ENCODE measurements around the gene CACNA1B. TPM values are rescaled to one million over a fixed set of nuclear protein-coding genes. Genes with fewer than 3 reads are reported as not detected.

The CACNA1B gene
- total RNA-seq, 1 experiment from 2014 or later: not detected

- H3K27me3 ChIP-seq (ENCODE audit: low read length): no peaks in the 10 kb centered on the region
- peak; percentile 57 for DNase-seq
- H2AFZ ChIP-seq (ENCODE audit: low read length): no peak overlapping the region
- no peak overlapping the region for H3K9ac ChIP-seq (ENCODE audit: low read length)
- no peak overlapping the region for H3K27ac ChIP-seq (ENCODE audit: low read length)
- H3K36me3 ChIP-seq (ENCODE audit: insufficient read depth, low read length): no peaks in the 10 kb centered on the region
- no peak overlapping the region for H3K4me3 ChIP-seq (ENCODE audit: low read length)
- no peaks in the 10 kb centered on the region for H3K9me2 ChIP-seq (replicated peaks; ENCODE audit: insufficient read depth, low read length)
- H3K79me2 ChIP-seq (ENCODE audit: low read length): no peaks in the 10 kb centered on the region
- H3K4me1 ChIP-seq (ENCODE audit: low read length): no peaks in the 10 kb centered on the region
- no peaks in the 10 kb centered on the region for H4K20me1 ChIP-seq (ENCODE audit: insufficient read depth, low read depth, low read length)
- no peak overlapping the region for H3K4me2 ChIP-seq (ENCODE audit: low read depth, low read length, poor library complexity, severe bottlenecking)
- no peaks in the 10 kb centered on the region for H3K9me3 ChIP-seq (ENCODE audit: low read length)
Measured at GRCh38 chr9:137989999-137990715, 112.6 kb downstream of the CACNA1B start.

GRCh38 chr9:138003485-138004190 lies 126.1 kb downstream of the CACNA1B start:
- Histone ChIP-seq H3K4me2 (ENCODE audit: low read depth, low read length, poor library complexity, severe bottlenecking) (no peak overlapping the region), H2AFZ (ENCODE audit: low read length) (no peak overlapping the region), H3K27ac (ENCODE audit: low read length) (no peak overlapping the region), H3K79me2 (ENCODE audit: low read length) (no peaks in the 10 kb centered on the region), H4K20me1 (ENCODE audit: insufficient read depth, low read depth, low read length) (no peaks in the 10 kb centered on the region), H3K4me3 (ENCODE audit: low read length) (no peak overlapping the region), H3K36me3 (ENCODE audit: insufficient read depth, low read length) (no peaks in the 10 kb centered on the region), H3K27me3 (ENCODE audit: low read length) (no peaks in the 10 kb centered on the region), H3K9me3 (ENCODE audit: low read length) (no peaks in the 10 kb centered on the region), H3K9ac (ENCODE audit: low read length) (no peak overlapping the region), H3K4me1 (ENCODE audit: low read length) (no peaks in the 10 kb centered on the region), H3K9me2 (replicated peaks; ENCODE audit: insufficient read depth, low read length) (no peaks in the 10 kb centered on the region)
- no peak for DNase-seq

- no peaks in the 10 kb centered on the region for H4K20me1 ChIP-seq (ENCODE audit: insufficient read depth, low read depth, low read length)
- no peak overlapping the region for H3K4me3 ChIP-seq (ENCODE audit: low read length)
- no peaks in the 10 kb centered on the region for H3K4me1 ChIP-seq (ENCODE audit: low read length)
- no peaks in the 10 kb centered on the region for H3K27me3 ChIP-seq (ENCODE audit: low read length)
- no peaks in the 10 kb centered on the region for H3K9me3 ChIP-seq (ENCODE audit: low read length)
- no peak overlapping the region for H3K4me2 ChIP-seq (ENCODE audit: low read depth, low read length, poor library complexity, severe bottlenecking)
- H3K79me2 ChIP-seq (ENCODE audit: low read length): no peaks in the 10 kb centered on the region
- H3K9ac ChIP-seq (ENCODE audit: low read length): no peak overlapping the region
- no peak overlapping the region for H3K27ac ChIP-seq (ENCODE audit: low read length)
- no peaks in the 10 kb centered on the region for H3K9me2 ChIP-seq (replicated peaks; ENCODE audit: insufficient read depth, low read length)
- no peaks in the 10 kb centered on the region for H3K36me3 ChIP-seq (ENCODE audit: insufficient read depth, low read length)
- no peak overlapping the region for H2AFZ ChIP-seq (ENCODE audit: low read length)
- no peak for DNase-seq
Measured at GRCh38 chr9:138006576-138007233, 129.1 kb downstream of the CACNA1B start.

- H3K36me3 ChIP-seq (ENCODE audit: insufficient read depth, low read length): no peaks in the 10 kb centered on the region
- H3K9me3 ChIP-seq (ENCODE audit: low read length): no peaks in the 10 kb centered on the region
- no peak overlapping the region for H3K9ac ChIP-seq (ENCODE audit: low read length)
- no peak overlapping the region for H3K4me3 ChIP-seq (ENCODE audit: low read length)
- H3K9me2 ChIP-seq (replicated peaks; ENCODE audit: insufficient read depth, low read length): no peaks in the 10 kb centered on the region
- no peak for DNase-seq
- no peaks in the 10 kb centered on the region for H4K20me1 ChIP-seq (ENCODE audit: insufficient read depth, low read depth, low read length)
- no peaks in the 10 kb centered on the region for H3K4me1 ChIP-seq (ENCODE audit: low read length)
- no peak overlapping the region for H3K4me2 ChIP-seq (ENCODE audit: low read depth, low read length, poor library complexity, severe bottlenecking)
- no peaks in the 10 kb centered on the region for H3K79me2 ChIP-seq (ENCODE audit: low read length)
- H3K27me3 ChIP-seq (ENCODE audit: low read length): no peaks in the 10 kb centered on the region
- no peak overlapping the region for H2AFZ ChIP-seq (ENCODE audit: low read length)
- no peak overlapping the region for H3K27ac ChIP-seq (ENCODE audit: low read length)
Measured at GRCh38 chr9:138007566-138007917, 130.0 kb downstream of the CACNA1B start.

GRCh38 chr9:138007918-138008841 lies 130.6 kb downstream of the CACNA1B start:
- Histone ChIP-seq H3K27ac (ENCODE audit: low read length) (no peak overlapping the region), H3K9ac (ENCODE audit: low read length) (no peak overlapping the region), H3K4me1 (ENCODE audit: low read length) (no peaks in the 10 kb centered on the region), H3K79me2 (ENCODE audit: low read length) (no peaks in the 10 kb centered on the region), H3K9me2 (replicated peaks; ENCODE audit: insufficient read depth, low read length) (no peaks in the 10 kb centered on the region), H3K27me3 (ENCODE audit: low read length) (no peaks in the 10 kb centered on the region), H3K36me3 (ENCODE audit: insufficient read depth, low read length) (no peaks in the 10 kb centered on the region), H2AFZ (ENCODE audit: low read length) (no peak overlapping the region), H4K20me1 (ENCODE audit: insufficient read depth, low read depth, low read length) (no peaks in the 10 kb centered on the region), H3K4me2 (ENCODE audit: low read depth, low read length, poor library complexity, severe bottlenecking) (no peak overlapping the region), H3K4me3 (ENCODE audit: low read length) (no peak overlapping the region), H3K9me3 (ENCODE audit: low read length) (no peaks in the 10 kb centered on the region)
- no peak for DNase-seq

- Histone ChIP-seq H4K20me1 (ENCODE audit: insufficient read depth, low read depth, low read length) (no peaks in the 10 kb centered on the region), H3K4me3 (ENCODE audit: low read length) (no peak overlapping the region), H3K9me3 (ENCODE audit: low read length) (no peaks in the 10 kb centered on the region), H3K9ac (ENCODE audit: low read length) (no peak overlapping the region), H2AFZ (ENCODE audit: low read length) (no peak overlapping the region), H3K27ac (ENCODE audit: low read length) (no peak overlapping the region), H3K36me3 (ENCODE audit: insufficient read depth, low read length) (no peaks in the 10 kb centered on the region), H3K27me3 (ENCODE audit: low read length) (no peaks in the 10 kb centered on the region), H3K9me2 (replicated peaks; ENCODE audit: insufficient read depth, low read length) (no peaks in the 10 kb centered on the region), H3K4me2 (ENCODE audit: low read depth, low read length, poor library complexity, severe bottlenecking) (no peak overlapping the region), H3K4me1 (ENCODE audit: low read length) (no peaks in the 10 kb centered on the region), H3K79me2 (ENCODE audit: low read length) (no peaks in the 10 kb centered on the region)
- DNase-seq: no peak
Measured at GRCh38 chr9:138009016-138009802, 131.6 kb downstream of the CACNA1B start.

GRCh38 chr9:138009803-138010690 lies 132.5 kb downstream of the CACNA1B start:
- Histone ChIP-seq H2AFZ (ENCODE audit: low read length) (no peak overlapping the region), H3K27ac (ENCODE audit: low read length) (no peak overlapping the region), H3K9me2 (replicated peaks; ENCODE audit: insufficient read depth, low read length) (no peaks in the 10 kb centered on the region), H3K27me3 (ENCODE audit: low read length) (no peaks in the 10 kb centered on the region), H3K9ac (ENCODE audit: low read length) (no peak overlapping the region), H4K20me1 (ENCODE audit: insufficient read depth, low read depth, low read length) (no peaks in the 10 kb centered on the region), H3K36me3 (ENCODE audit: insufficient read depth, low read length) (no peaks in the 10 kb centered on the region), H3K4me2 (ENCODE audit: low read depth, low read length, poor library complexity, severe bottlenecking) (no peak overlapping the region), H3K4me1 (ENCODE audit: low read length) (no peaks in the 10 kb centered on the region), H3K79me2 (ENCODE audit: low read length) (no peaks in the 10 kb centered on the region), H3K4me3 (ENCODE audit: low read length) (no peak overlapping the region), H3K9me3 (ENCODE audit: low read length) (no peaks in the 10 kb centered on the region)
- DNase-seq: no peak

Measured in Karpas-422 (cell line).